Nucleus accumbens (tissue), 56 donors: ENCODE measurements around the gene MAMDC4.
A peak's percentile ranks its signal among the peaks of the same experiment; 100 is the strongest.
"Not testable (repeated sequence)": the region's sequence is repeated elsewhere in the genome, so short reads cannot be mapped to it uniquely, and the experiment has no call there.

Experiments used
- DNase-seq, 56 donors: peaks; one replicate each; lab custom pipeline; 2025; lab: John Stamatoyannopoulos, UW

Gene MAMDC4

GRCh38 chr9:136837856-136838277 lies 14.3 kb upstream of the MAMDC4 start:
- not testable (repeated sequence) for DNase-seq

- DNase-seq = no peak
Observed at GRCh38 chr9:136838314-136839228, 13.6 kb upstream of the MAMDC4 start.

- DNase-seq = no peak
Observed at GRCh38 chr9:136839229-136840139, 12.7 kb upstream of the MAMDC4 start.

- no peak for DNase-seq
Observed at GRCh38 chr9:136840140-136840876, 11.8 kb upstream of the MAMDC4 start.

GRCh38 chr9:136840877-136841645 lies 11.1 kb upstream of the MAMDC4 start:
- peak in 54 of 56 donors; percentile 14 to 91 (median 74) for DNase-seq

- DNase-seq = peak in 3 of 56 donors; percentile 31 to 68 (median 38)
Observed at GRCh38 chr9:136841646-136842379, 10.3 kb upstream of the MAMDC4 start.

GRCh38 chr9:136842380-136842948 lies 9.7 kb upstream of the MAMDC4 start, which contains the start of gene AJM1:
Gene AJM1 (plus strand): TSS chr9:136842478. CDS start chr9:136844415, 1,937 bp downstream.
- DNase-seq = peak in 55 of 56 donors; percentile 36 to 87 (median 73)

- peak in 24 of 56 donors; percentile 24 to 69 (median 45) for DNase-seq
Observed at GRCh38 chr9:136843159-136843800, 8.9 kb upstream of the MAMDC4 start.

- peak in 7 of 56 donors; percentile 17 to 50 (median 35) for DNase-seq
Observed at GRCh38 chr9:136843801-136844740, 8.1 kb upstream of the MAMDC4 start.

- DNase-seq = no peak
Observed at GRCh38 chr9:136844761-136845464, 7.2 kb upstream of the MAMDC4 start.

GRCh38 chr9:136845465-136846260 lies 6.5 kb upstream of the MAMDC4 start:
- DNase-seq = no peak

- DNase-seq = no peak
Observed at GRCh38 chr9:136846376-136847087, 5.6 kb upstream of the MAMDC4 start.

- no peak for DNase-seq
Observed at GRCh38 chr9:136847088-136847825, 4.9 kb upstream of the MAMDC4 start.
